Stimulated activated CD4-positive, alpha-beta T cell treated with anti-CD3 and anti-CD28 coated beads, Interleukin-1b, Interleukin-23, amount 100 ng/mL, for 48 hours (primary cell): ENCODE measurements around the gene LNX1.
"Not testable (repeated sequence)": the region's sequence is repeated elsewhere in the genome, so short reads cannot be mapped to it uniquely, and the experiment has no call there.

Source experiments
- DNase-seq: peaks from one replicate; pipeline ENCODE4 v3.0.0-alpha.2; 2020

Gene LNX1

GRCh38 chr4:53490965-53491622 lies 100.2 kb downstream of the LNX1 start:
- no peak for DNase-seq

- no peak for DNase-seq
These were observed 100.9 kb downstream of the LNX1 start for GRCh38 chr4:53490161-53490956.

- no peak for DNase-seq
These were observed 101.9 kb downstream of the LNX1 start for GRCh38 chr4:53489279-53489889.

GRCh38 chr4:53487766-53488165 lies 103.5 kb downstream of the LNX1 start:
- DNase-seq: no peak

- DNase-seq: no peak
These were observed 105.6 kb downstream of the LNX1 start for GRCh38 chr4:53485658-53486040.

GRCh38 chr4:53484911-53485657 lies 106.2 kb downstream of the LNX1 start:
- DNase-seq: no peak

GRCh38 chr4:53483250-53483649 lies 108.0 kb downstream of the LNX1 start:
- DNase-seq: no peak

- DNase-seq: no peak
These were observed 109.7 kb downstream of the LNX1 start for GRCh38 chr4:53481586-53481985.

GRCh38 chr4:53480909-53481308 lies 110.4 kb downstream of the LNX1 start:
- DNase-seq: no peak

GRCh38 chr4:53479736-53480525 lies 111.4 kb downstream of the LNX1 start:
- no peak for DNase-seq

GRCh38 chr4:53478671-53479456 lies 112.4 kb downstream of the LNX1 start:
- DNase-seq: no peak

- DNase-seq: no peak
These were observed 113.7 kb downstream of the LNX1 start for GRCh38 chr4:53477636-53478035.

GRCh38 chr4:53477038-53477565 lies 114.2 kb downstream of the LNX1 start:
- no peak for DNase-seq

- DNase-seq: no peak
These were observed 114.9 kb downstream of the LNX1 start for GRCh38 chr4:53476232-53477037.

- not testable (repeated sequence) for DNase-seq
These were observed 124.7 kb downstream of the LNX1 start for GRCh38 chr4:53466576-53466975.

- no peak for DNase-seq
These were observed 125.4 kb downstream of the LNX1 start for GRCh38 chr4:53465891-53466290.

GRCh38 chr4:53465281-53465680 lies 126.0 kb downstream of the LNX1 start:
- no peak for DNase-seq

GRCh38 chr4:53463340-53463739 lies 127.9 kb downstream of the LNX1 start:
- DNase-seq: no peak

GRCh38 chr4:53461244-53461643 lies 130.0 kb downstream of the LNX1 start:
- no peak for DNase-seq

- no peak for DNase-seq
These were observed 131.7 kb downstream of the LNX1 start for GRCh38 chr4:53459548-53459947.

- DNase-seq: no peak
These were observed 135.1 kb downstream of the LNX1 start for GRCh38 chr4:53456178-53456577.
